ENCODE results near the gene FAR2.

DNA sequence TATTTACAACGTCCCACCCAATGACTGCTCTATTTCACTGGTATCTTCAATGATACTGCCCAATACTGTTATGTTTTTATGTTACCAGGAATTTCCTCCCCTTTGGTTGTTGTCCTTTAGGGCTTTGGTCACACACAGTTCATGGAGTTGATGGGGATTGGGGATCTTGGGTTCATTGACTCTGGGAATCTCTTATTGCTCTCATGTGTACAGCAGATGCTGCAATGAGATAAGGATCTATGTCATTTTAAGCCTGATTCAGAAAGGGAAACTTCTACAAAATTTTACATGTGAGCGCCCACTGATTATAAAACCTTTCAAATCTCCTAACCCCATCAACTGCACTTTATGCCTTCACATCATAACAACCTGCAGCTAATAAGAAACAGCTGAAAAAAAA, 67.2 kb downstream of the FAR2 start:
- TF ChIP-seq, protein P1, sequence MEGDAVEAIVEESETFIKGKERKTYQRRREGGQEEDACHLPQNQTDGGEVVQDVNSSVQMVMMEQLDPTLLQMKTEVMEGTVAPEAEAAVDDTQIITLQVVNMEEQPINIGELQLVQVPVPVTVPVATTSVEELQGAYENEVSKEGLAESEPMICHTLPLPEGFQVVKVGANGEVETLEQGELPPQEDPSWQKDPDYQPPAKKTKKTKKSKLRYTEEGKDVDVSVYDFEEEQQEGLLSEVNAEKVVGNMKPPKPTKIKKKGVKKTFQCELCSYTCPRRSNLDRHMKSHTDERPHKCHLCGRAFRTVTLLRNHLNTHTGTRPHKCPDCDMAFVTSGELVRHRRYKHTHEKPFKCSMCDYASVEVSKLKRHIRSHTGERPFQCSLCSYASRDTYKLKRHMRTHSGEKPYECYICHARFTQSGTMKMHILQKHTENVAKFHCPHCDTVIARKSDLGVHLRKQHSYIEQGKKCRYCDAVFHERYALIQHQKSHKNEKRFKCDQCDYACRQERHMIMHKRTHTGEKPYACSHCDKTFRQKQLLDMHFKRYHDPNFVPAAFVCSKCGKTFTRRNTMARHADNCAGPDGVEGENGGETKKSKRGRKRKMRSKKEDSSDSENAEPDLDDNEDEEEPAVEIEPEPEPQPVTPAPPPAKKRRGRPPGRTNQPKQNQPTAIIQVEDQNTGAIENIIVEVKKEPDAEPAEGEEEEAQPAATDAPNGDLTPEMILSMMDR (IDR thresholded peaks at IDR 0.05): no peak
- TF ChIP-seq POLR2A (IDR thresholded peaks at IDR 0.05) (no peak), POLR2AphosphoS5 (IDR thresholded peaks at IDR 0.05) (no peak), EP300 (IDR thresholded peaks at IDR 0.05) (no peak)

All from upper lobe of left lung (tissue), 4 donors.